IMR-90 (cell line): Measurements from ENCODE around the gene SHISA2. TPM values are rescaled to one million over a fixed set of nuclear protein-coding genes. Genes with fewer than 3 reads are reported as not detected.

Experiments
- ATAC-seq: fragments of 200-7000 bp; cut with Tn5 transposase; 2 replicates; pipeline ENCODE4 v1.9.1; 2020; ENCODE audit warnings: low read depth, mild to moderate bottlenecking, moderate library complexity
- BruUV-seq: library from RNA; stranded (reverse); fragments of 400-500 nt; replicated peaks from 2 replicates; lab custom pipeline; 2021; lab: Mats Ljungman, UMichigan
- CTCF ChIA-PET: fragments of 300-600 bp; formaldehyde crosslinking; extraction: SDS; loops from one replicate; lab custom pipeline; 2021; ENCODE audit warnings: antibody characterized with exemption; lab: Yijun Ruan, JAX
- POLR2A ChIA-PET: fragments of 300-600 bp; sonication (Branson Sonifier 250); formaldehyde crosslinking; loops from one replicate; lab custom pipeline; 2022; ENCODE audit warnings: antibody characterized with exemption; ENCODE audit not compliant: unreplicated experiment; lab: Charles Lee
- DNase-seq: peaks from one replicate; pipeline ENCODE4 v3.0.0; 2013
- H2AFZ ChIP-seq: replicated peaks from 2 replicates; pipeline ENCODE3; 2013; ENCODE audit warnings: low read length, mild to moderate bottlenecking; ENCODE audit not compliant: poor library complexity
- H2AK5ac ChIP-seq: 2 replicates; pipeline ENCODE4 v1.6.1; 2013; ENCODE audit warnings: low read depth, low read length, inconsistent platforms
- H2AK9ac ChIP-seq: replicated peaks from 2 replicates; pipeline ENCODE3; 2013; ENCODE audit warnings: mild to moderate bottlenecking, low read depth, low read length, moderate library complexity; ENCODE audit not compliant: poor library complexity
- H2BK120ac ChIP-seq: 2 replicates; pipeline ENCODE4 v1.6.1; 2013; ENCODE audit warnings: low read depth, low read length, inconsistent platforms
- H2BK15ac ChIP-seq: 3 replicates; pipeline ENCODE4 v1.6.1; 2013; ENCODE audit warnings: low read depth, low read length, inconsistent platforms
- H2BK20ac ChIP-seq: 2 replicates; pipeline ENCODE4 v1.6.1; 2013; ENCODE audit warnings: low read depth, mild to moderate bottlenecking, inconsistent platforms, low read length, moderate library complexity
- H2BK5ac ChIP-seq: 2 replicates; pipeline ENCODE4 v1.6.1; 2013; ENCODE audit warnings: mild to moderate bottlenecking, low read depth, low read length, inconsistent platforms; ENCODE audit not compliant: poor library complexity, severe bottlenecking
- H3K14ac ChIP-seq: replicated peaks from 2 replicates; pipeline ENCODE4 v1.6.1; 2013; ENCODE audit warnings: low read depth, low read length, inconsistent platforms
- H3K18ac ChIP-seq: 2 replicates; pipeline ENCODE4 v1.6.1; 2013; ENCODE audit warnings: low read depth, low read length, control low read depth
- H3K23ac ChIP-seq: 2 replicates; pipeline ENCODE4 v1.6.1; 2013; ENCODE audit warnings: low read depth, low read length, inconsistent platforms
- H3K27ac ChIP-seq: 2 replicates; pipeline ENCODE4 v1.5.1; 2013; ENCODE audit warnings: mild to moderate bottlenecking, control low read depth, low read length; ENCODE audit not compliant: insufficient read depth
- H3K27me3 ChIP-seq: 2 replicates; pipeline ENCODE4 v1.6.1; 2013; ENCODE audit warnings: low read length; ENCODE audit not compliant: control insufficient read depth, insufficient read depth
- H3K36me3 ChIP-seq: 2 replicates; pipeline ENCODE4 v1.6.1; 2013; ENCODE audit warnings: low read length, mixed read lengths; ENCODE audit not compliant: control insufficient read depth, insufficient read depth
- H3K4ac ChIP-seq: 2 replicates; pipeline ENCODE4 v1.6.1; 2013; ENCODE audit warnings: low read depth, low read length, inconsistent platforms
- H3K4me1 ChIP-seq: 2 replicates; pipeline ENCODE4 v1.6.1; 2013; ENCODE audit warnings: low read length, mixed read lengths; ENCODE audit not compliant: control insufficient read depth, insufficient read depth
- H3K4me2 ChIP-seq: 2 replicates; pipeline ENCODE4 v1.6.1; 2013; ENCODE audit warnings: low read depth, mild to moderate bottlenecking, control low read depth, low read length, moderate library complexity
- H3K4me3 ChIP-seq: 2 replicates; pipeline ENCODE4 v1.5.1; 2013; ENCODE audit warnings: low read depth, mild to moderate bottlenecking, control low read depth, low read length, moderate library complexity; ENCODE audit not compliant: insufficient read depth
- H3K56ac ChIP-seq: 2 replicates; pipeline ENCODE4 v1.6.1; 2013; ENCODE audit warnings: low read length, inconsistent platforms; ENCODE audit not compliant: insufficient read depth; ENCODE audit errors: extremely low read depth
- H3K79me1 ChIP-seq, 2 experiments: 2 replicates each; pipeline ENCODE4 v1.6.1; 2013; ENCODE audit warnings: low read length in 2 of 2, inconsistent platforms in 1 of 2, low read depth in 1 of 2
- H3K9ac ChIP-seq: 2 replicates; pipeline ENCODE4 v1.6.1; 2013; ENCODE audit warnings: low read depth, low read length, control low read depth
- H3K9me1 ChIP-seq: 2 replicates; pipeline ENCODE4 v1.6.1; 2013; ENCODE audit warnings: low read length, inconsistent platforms; ENCODE audit not compliant: insufficient read depth
- H3K9me3 ChIP-seq: 2 replicates; pipeline ENCODE4 v1.6.1; 2013; ENCODE audit warnings: low read length; ENCODE audit not compliant: control insufficient read depth, insufficient read depth
- H4K20me1 ChIP-seq: 2 replicates; pipeline ENCODE4 v1.6.1; 2013; ENCODE audit warnings: low read length, inconsistent platforms; ENCODE audit not compliant: insufficient read depth
- H4K5ac ChIP-seq: 2 replicates; pipeline ENCODE4 v1.6.1; 2013; ENCODE audit warnings: mild to moderate bottlenecking, low read depth, low read length, control low read depth
- H4K8ac ChIP-seq, 2 experiments: 2 replicates each; pipeline ENCODE4 v1.6.1; 2013; ENCODE audit warnings: low read depth in 2 of 2, low read length in 2 of 2, control low read depth in 1 of 2, inconsistent platforms in 1 of 2
- H4K91ac ChIP-seq: 2 replicates; pipeline ENCODE4 v1.6.1; 2013; ENCODE audit warnings: low read depth, low read length, inconsistent platforms; ENCODE audit not compliant: insufficient read depth
- CEBPB ChIP-seq: IDR thresholded peaks from 2 replicates; pipeline ENCODE4 v1.6.1; 2012; ENCODE audit warnings: low read depth, low read length, improper control_type of control experiment
- CHD1 ChIP-seq: IDR thresholded peaks from 2 replicates; pipeline ENCODE4 v1.6.1; 2012; ENCODE audit warnings: low read depth, low read length, improper control_type of control experiment
- ELK1 ChIP-seq: fragments of 150-350 bp; IDR thresholded peaks from 2 replicates; pipeline ENCODE4 v1.6.1; 2016; ENCODE audit warnings: low read depth, mild to moderate bottlenecking, low read length, moderate library complexity, borderline replicate concordance
- FOS ChIP-seq: fragments of 150-350 bp; IDR thresholded peaks from 2 replicates; pipeline ENCODE4 v1.6.1; 2016; ENCODE audit warnings: low read depth, low read length
- MAFK ChIP-seq: IDR thresholded peaks from 2 replicates; pipeline ENCODE4 v1.6.1; 2012; ENCODE audit warnings: low read depth, low read length, improper control_type of control experiment
- MAZ ChIP-seq: IDR thresholded peaks from 2 replicates; pipeline ENCODE4 v1.6.1; 2012; ENCODE audit warnings: low read depth, mild to moderate bottlenecking, low read length, improper control_type of control experiment, moderate library complexity, borderline replicate concordance
- MXI1 ChIP-seq: IDR thresholded peaks from 2 replicates; pipeline ENCODE4 v1.6.1; 2012; ENCODE audit warnings: low read depth, mild to moderate bottlenecking, low read length, moderate library complexity, borderline replicate concordance
- NFE2L2 ChIP-seq: fragments of 150-350 bp; IDR thresholded peaks from 2 replicates; pipeline ENCODE4 v1.6.1; 2016; ENCODE audit warnings: low read depth, mild to moderate bottlenecking, low read length
- RCOR1 ChIP-seq: IDR thresholded peaks from 2 replicates; pipeline ENCODE4 v1.6.1; 2012; ENCODE audit warnings: mild to moderate bottlenecking, low read length, improper control_type of control experiment; ENCODE audit not compliant: insufficient replicate concordance
- RFX5 ChIP-seq: IDR thresholded peaks from 2 replicates; pipeline ENCODE4 v1.8.0; 2012; ENCODE audit warnings: low read depth, mild to moderate bottlenecking, low read length, moderate library complexity
- SMC3 ChIP-seq: fragments of 150-350 bp; IDR thresholded peaks from 2 replicates; pipeline ENCODE4 v1.6.1; 2016; ENCODE audit warnings: low read depth, mild to moderate bottlenecking, antibody characterized with exemption, low read length, moderate library complexity
- USF2 ChIP-seq: fragments of 150-350 bp; IDR thresholded peaks from 2 replicates; pipeline ENCODE4 v1.6.1; 2017; ENCODE audit warnings: mild to moderate bottlenecking, antibody characterized with exemption, low read length, low read depth
- WGBS, 2 experiments: methylation state at CpG; one replicate each; pipeline versions ENCODE4 v1.1.5 to v1.1.7; 2013; ENCODE audit warnings: missing lambda C conversion rate in 2 of 2; ENCODE audit not compliant: insufficient read length in 1 of 2; ENCODE audit errors: extremely low coverage in 2 of 2; 5-methylcytosine and 5-hydroxymethylcytosine counted together
- dilution Hi-C: fragments of 300-500 bp; cut with HindIII; formaldehyde crosslinking; loops from one replicate; pipeline ENCODE4 v1.14.3; 2018; ENCODE audit warnings: low sequenced_read_pairs; ENCODE audit not compliant: unreplicated experiment
- in situ Hi-C: fragments of 300-500 bp; cut with MboI; formaldehyde crosslinking; loops from 3 replicates; pipeline ENCODE4 v1.14.3; 2019; ENCODE audit warnings: low sequenced_read_pairs, inconsistent platforms, mixed read lengths
- intact Hi-C: fragments of 100-400 bp; cut with micrococcal nuclease; formaldehyde crosslinking; loops from 2 replicates; pipeline ENCODE4 v1.10.0; 2022
- polyA plus RNA-seq, 3 experiments: library from polyadenylated mRNA; depleted of rRNA; stranded (reverse); fragments of >200 nt; gene quantifications; 2 replicates each; pipeline ENCODE4 v1.2.3, GENCODE V29; 2012; ENCODE audit warnings: low replicate concordance in 1 of 3
- total RNA-seq: library from RNA; depleted of rRNA; stranded (reverse); fragments of >200 nt; gene quantifications from 2 replicates; pipeline ENCODE4 v1.2.3, GENCODE V29; 2012

The SHISA2 gene
- total and polyA plus RNA-seq, 2 of the 4 experiments (the other 2 are of a cell fraction) = not detected

GRCh38 chr13:26021516-26021915, 30.3 kb downstream of the SHISA2 start:
- BruUV-seq = no TSS peak
- Histone ChIP-seq H3K4me3 (no peak overlapping the region), H3K79me1 (no peaks in the 10 kb centered on the region), H3K9me1 (0 out of 2 replicates have a peak, but pooled peaks cover 3% of the 10 kb centered on the region), H2AK5ac (no peak overlapping the region), H3K4me2 (no peak overlapping the region), H4K20me1 (no peaks in the 10 kb centered on the region), H3K18ac (no peak overlapping the region), H3K27ac (no peak overlapping the region), H3K14ac (no peak overlapping the region), H2BK120ac (no peak overlapping the region), H3K56ac (no peak overlapping the region), H3K4ac (no peak overlapping the region), H2AFZ (no peak overlapping the region), H2AK9ac (no peak overlapping the region), H3K36me3 (no peaks in the 10 kb centered on the region), H3K9me3 (no peaks in the 10 kb centered on the region), H2BK15ac (no peak overlapping the region), H3K9ac (no peak overlapping the region), H2BK5ac (no peak overlapping the region), H2BK20ac (no peak overlapping the region), H4K91ac (no peak overlapping the region), H4K8ac (no peak overlapping the region), H3K4me1 (no peaks in the 10 kb centered on the region), H4K5ac (no peak overlapping the region), H3K23ac (no peak overlapping the region), H3K27me3 (no peaks in the 10 kb centered on the region)
- whole genome bisulfite sequencing, 2 experiments = no CpG with 5 or more reads among the region's 2 CpGs
- DNase-seq (no peak), ATAC-seq (no peak)
- POLR2A ChIA-PET = no interaction called here
- CTCF ChIA-PET = no interaction called here
- in situ Hi-C loops (no loop called here), intact Hi-C loops (no loop called here), dilution Hi-C loops (no loop called here)
- TF ChIP-seq CHD1 = no peak
- no peak for TF ChIP-seq RFX5
- no peak for TF ChIP-seq FOS
- no peak for TF ChIP-seq MXI1
- no peak for TF ChIP-seq USF2
- TF ChIP-seq CEBPB = no peak
- TF ChIP-seq SMC3 = no peak
- TF ChIP-seq RCOR1 = no peak
- no peak for TF ChIP-seq NFE2L2
- no peak for TF ChIP-seq MAFK
- TF ChIP-seq MAZ = no peak
- no peak for TF ChIP-seq ELK1
